ENCODE data around the gene CLRN1. TPM values are rescaled to one million over a fixed set of nuclear protein-coding genes. Genes with fewer than 3 reads are reported as not detected.
"Not testable (repeated sequence)": the region's sequence is repeated elsewhere in the genome, so short reads cannot be mapped to it uniquely, and the experiment has no call there.

Gene CLRN1
- total and polyA plus RNA-seq, 5 donors = not detected

- Histone ChIP-seq H3K27ac (ENCODE audit: low read length) (no peak overlapping the region), H3K4me3 (ENCODE audit: low read length) (no peak overlapping the region), H3K9me3 (ENCODE audit: control insufficient read depth, low read length) (no peaks in the 10 kb centered on the region), H3K4me1 (ENCODE audit: control insufficient read depth, insufficient read depth, low read length) (no peaks in the 10 kb centered on the region), H3K27me3 (ENCODE audit: control insufficient read depth, insufficient read depth) (no peaks in the 10 kb centered on the region)
- intact Hi-C loops (cut with DNase I) = no loop called here
- no peak for ATAC-seq
- DNase-seq = no peak
- WGBS = 64% methylated on average over 6 of the region's 6 CpGs
Measured at GRCh38 chr3:151003029-151003767, 30.7 kb upstream of the CLRN1 start.

GRCh38 chr3:151002003-151002981 lies 29.8 kb upstream of the CLRN1 start:
- ATAC-seq (no peak), DNase-seq (no peak)
- H3K27ac ChIP-seq (ENCODE audit: low read length) = no peak overlapping the region
- intact Hi-C loops (cut with DNase I) = no loop called here
- no peak overlapping the region for H3K4me3 ChIP-seq (ENCODE audit: low read length)
- no peaks in the 10 kb centered on the region for H3K9me3 ChIP-seq (ENCODE audit: control insufficient read depth, low read length)
- H3K27me3 ChIP-seq (ENCODE audit: control insufficient read depth, insufficient read depth) = no peaks in the 10 kb centered on the region
- H3K4me1 ChIP-seq (ENCODE audit: control insufficient read depth, insufficient read depth, low read length) = no peaks in the 10 kb centered on the region
- WGBS = 74% methylated on average over 5 of the region's 5 CpGs

GRCh38 chr3:150998996-150999395 lies 26.5 kb upstream of the CLRN1 start:
- H3K4me3 ChIP-seq (ENCODE audit: low read length) = no peak overlapping the region
- H3K9me3 ChIP-seq (ENCODE audit: control insufficient read depth, low read length) = no peaks in the 10 kb centered on the region
- H3K4me1 ChIP-seq (ENCODE audit: control insufficient read depth, insufficient read depth, low read length) = no peaks in the 10 kb centered on the region
- no peaks in the 10 kb centered on the region for H3K27me3 ChIP-seq (ENCODE audit: control insufficient read depth, insufficient read depth)
- WGBS = 63% methylated on average over 5 of the region's 5 CpGs
- no peak for DNase-seq
- intact Hi-C loops (cut with DNase I) = no loop called here
- H3K27ac ChIP-seq (ENCODE audit: low read length) = no peak overlapping the region
- ATAC-seq = no peak

- no peak overlapping the region for H3K27ac ChIP-seq (ENCODE audit: low read length)
- intact Hi-C loops (cut with DNase I) = no loop called here
- H3K9me3 ChIP-seq (ENCODE audit: control insufficient read depth, low read length) = no peaks in the 10 kb centered on the region
- H3K4me1 ChIP-seq (ENCODE audit: control insufficient read depth, insufficient read depth, low read length) = no peaks in the 10 kb centered on the region
- no peak for ATAC-seq
- no peak overlapping the region for H3K4me3 ChIP-seq (ENCODE audit: low read length)
- DNase-seq = no peak
- no peaks in the 10 kb centered on the region for H3K27me3 ChIP-seq (ENCODE audit: control insufficient read depth, insufficient read depth)
Measured at GRCh38 chr3:150996731-150997130, 24.2 kb upstream of the CLRN1 start.

- Histone ChIP-seq H3K27me3 (ENCODE audit: control insufficient read depth, insufficient read depth) (no peaks in the 10 kb centered on the region), H3K27ac (ENCODE audit: low read length) (no peak overlapping the region), H3K4me3 (ENCODE audit: low read length) (no peak overlapping the region), H3K4me1 (ENCODE audit: control insufficient read depth, insufficient read depth, low read length) (no peaks in the 10 kb centered on the region), H3K9me3 (ENCODE audit: control insufficient read depth, low read length) (no peaks in the 10 kb centered on the region)
- DNase-seq = no peak
- ATAC-seq = no peak
- intact Hi-C loops (cut with DNase I) = no loop called here
Measured at GRCh38 chr3:150995510-150995909, 23.0 kb upstream of the CLRN1 start.

- ATAC-seq (no peak), DNase-seq (no peak)
- Histone ChIP-seq H3K27me3 (ENCODE audit: control insufficient read depth, insufficient read depth) (no peaks in the 10 kb centered on the region), H3K9me3 (ENCODE audit: control insufficient read depth, low read length) (no peaks in the 10 kb centered on the region), H3K4me1 (ENCODE audit: control insufficient read depth, insufficient read depth, low read length) (no peaks in the 10 kb centered on the region), H3K4me3 (ENCODE audit: low read length) (no peak overlapping the region), H3K27ac (ENCODE audit: low read length) (no peak overlapping the region)
- intact Hi-C loops (cut with DNase I) = no loop called here
- WGBS = 83% methylated on average over 2 of the region's 2 CpGs
Measured at GRCh38 chr3:150989208-150989607, 16.7 kb upstream of the CLRN1 start.

- H3K27me3 ChIP-seq (ENCODE audit: control insufficient read depth, insufficient read depth); H3K9me3 ChIP-seq (ENCODE audit: control insufficient read depth, low read length); DNase-seq; ATAC-seq; intact Hi-C loops (cut with DNase I); H3K4me1 ChIP-seq (ENCODE audit: control insufficient read depth, insufficient read depth, low read length); H3K4me3 ChIP-seq (ENCODE audit: low read length); H3K27ac ChIP-seq (ENCODE audit: low read length): not testable (repeated sequence)
- WGBS = 78% methylated on average over 1 of the region's 1 CpG
Measured at GRCh38 chr3:150988395-150988794, 15.9 kb upstream of the CLRN1 start.

- H3K27ac ChIP-seq (ENCODE audit: low read length) = no peak overlapping the region
- no peaks in the 10 kb centered on the region for H3K4me1 ChIP-seq (ENCODE audit: control insufficient read depth, insufficient read depth, low read length)
- DNase-seq (no peak), ATAC-seq (no peak)
- H3K4me3 ChIP-seq (ENCODE audit: low read length) = no peak overlapping the region
- H3K27me3 ChIP-seq (ENCODE audit: control insufficient read depth, insufficient read depth) = no peaks in the 10 kb centered on the region
- intact Hi-C loops (cut with DNase I) = no loop called here
- H3K9me3 ChIP-seq (ENCODE audit: control insufficient read depth, low read length) = no peaks in the 10 kb centered on the region
Measured at GRCh38 chr3:150985711-150986110, 13.2 kb upstream of the CLRN1 start.

- ATAC-seq (no peak), DNase-seq (no peak)
- Histone ChIP-seq H3K27ac (ENCODE audit: low read length) (no peak overlapping the region), H3K9me3 (ENCODE audit: control insufficient read depth, low read length) (no peaks in the 10 kb centered on the region), H3K4me1 (ENCODE audit: control insufficient read depth, insufficient read depth, low read length) (no peaks in the 10 kb centered on the region), H3K27me3 (ENCODE audit: control insufficient read depth, insufficient read depth) (no peaks in the 10 kb centered on the region), H3K4me3 (ENCODE audit: low read length) (no peak overlapping the region)
- intact Hi-C loops (cut with DNase I) = no loop called here
Measured at GRCh38 chr3:150984066-150984465, 11.5 kb upstream of the CLRN1 start.

GRCh38 chr3:150978566-150979148 lies 6.1 kb upstream of the CLRN1 start:
- 92% methylated on average over 4 of the region's 4 CpGs for WGBS
- H3K9me3 ChIP-seq (ENCODE audit: control insufficient read depth, low read length) = no peaks in the 10 kb centered on the region
- ATAC-seq = no peak
- no peak overlapping the region for H3K4me3 ChIP-seq (ENCODE audit: low read length)
- intact Hi-C loops (cut with DNase I) = no loop called here
- H3K27ac ChIP-seq (ENCODE audit: low read length) = no peak overlapping the region
- DNase-seq = no peak
- H3K4me1 ChIP-seq (ENCODE audit: control insufficient read depth, insufficient read depth, low read length) = no peaks in the 10 kb centered on the region
- no peaks in the 10 kb centered on the region for H3K27me3 ChIP-seq (ENCODE audit: control insufficient read depth, insufficient read depth)

GRCh38 chr3:150975992-150976368 lies 3.5 kb upstream of the CLRN1 start:
- Histone ChIP-seq H3K4me3 (ENCODE audit: low read length) (no peak overlapping the region), H3K27ac (ENCODE audit: low read length) (no peak overlapping the region), H3K4me1 (ENCODE audit: control insufficient read depth, insufficient read depth, low read length) (no peaks in the 10 kb centered on the region), H3K9me3 (ENCODE audit: control insufficient read depth, low read length) (no peaks in the 10 kb centered on the region), H3K27me3 (ENCODE audit: control insufficient read depth, insufficient read depth) (no peaks in the 10 kb centered on the region)
- ATAC-seq = no peak
- intact Hi-C loops (cut with DNase I) = no loop called here
- 54% methylated on average over 3 of the region's 3 CpGs for WGBS
- DNase-seq = no peak
